Measurements from ENCODE around the gene TMEM40.

GRCh38 chr3:12725436-12725835 is 33.6 kb downstream of the TMEM40 start:
- TF ChIP-seq CTCF (IDR thresholded peaks at IDR 0.05) (no peak), POLR2A (IDR thresholded peaks at IDR 0.05) (no peak)
